K562 (cell line): Measurements from ENCODE around the gene SORT1. TPM values are rescaled to one million over a fixed set of nuclear protein-coding genes. Genes with fewer than 3 reads are reported as not detected.

Source experiments
- CBX5 ChIP-seq: IDR thresholded peaks from 2 replicates; pipeline ENCODE4 v1.6.1; 2014; ENCODE audit warnings: low read depth, borderline replicate concordance
- CCAR2 ChIP-seq: fragments of 200-400 bp; formaldehyde crosslinking; IDR thresholded peaks from 2 replicates; pipeline ENCODE4 v1.6.1; 2017; ENCODE audit warnings: mild to moderate bottlenecking, low read depth, low read length
- FIP1L1 ChIP-seq: fragments of 200-400 bp; formaldehyde crosslinking; IDR thresholded peaks from 2 replicates; pipeline ENCODE4 v1.6.1; 2018; ENCODE audit warnings: mild to moderate bottlenecking, low read depth, low read length; ENCODE audit not compliant: poor library complexity, severe bottlenecking
- HDAC2 ChIP-seq: fragments of 450-650 bp; IDR thresholded peaks from 2 replicates; pipeline ENCODE4 v1.6.1; 2016; ENCODE audit warnings: mild to moderate bottlenecking
- HNRNPK ChIP-seq: fragments of 200-400 bp; formaldehyde crosslinking; IDR thresholded peaks from one replicate; pipeline ENCODE4 v1.6.1; 2018; ENCODE audit warnings: mild to moderate bottlenecking, low read depth, low read length; ENCODE audit not compliant: poor library complexity, severe bottlenecking
- KLF10 ChIP-seq: fragments of 250-450 bp; sonication (Bioruptor Pico); IDR thresholded peaks from 2 replicates; pipeline ENCODE4 v1.6.1; 2021; ENCODE audit warnings: matching md5 sums
- L3MBTL2 ChIP-seq: fragments of 450-650 bp; IDR thresholded peaks from 2 replicates; pipeline ENCODE4 v1.6.1; 2016; ENCODE audit warnings: mild to moderate bottlenecking, moderate library complexity
- POLR2G ChIP-seq: fragments of 200-400 bp; formaldehyde crosslinking; IDR thresholded peaks from 2 replicates; pipeline ENCODE4 v1.6.1; 2017; ENCODE audit warnings: low read depth, mild to moderate bottlenecking, antibody characterized with exemption, low read length, moderate library complexity
- SAFB ChIP-seq: fragments of 200-400 bp; formaldehyde crosslinking; IDR thresholded peaks from 2 replicates; pipeline ENCODE4 v1.6.1; 2017; ENCODE audit warnings: low read depth, low read length, borderline replicate concordance
- SMAD2 ChIP-seq: fragments of 150-350 bp; IDR thresholded peaks from 2 replicates; pipeline ENCODE4 v1.6.1; 2014; ENCODE audit warnings: low read depth, mild to moderate bottlenecking, low read length
- SREBF1 ChIP-seq: fragments of 150-350 bp; IDR thresholded peaks from 2 replicates; pipeline ENCODE4 v1.6.1; 2014; ENCODE audit warnings: antibody characterized with exemption, low read depth, low read length, borderline replicate concordance
- U2AF1 ChIP-seq: fragments of 200-400 bp; formaldehyde crosslinking; optimal IDR thresholded peaks from 2 replicates; pipeline ENCODE3; 2017; ENCODE audit warnings: mild to moderate bottlenecking, low read depth, low read length, moderate library complexity
- ZSCAN32 ChIP-seq: fragments of 450-650 bp; formaldehyde crosslinking; IDR thresholded peaks from 2 replicates; pipeline ENCODE4 v1.4.0; 2020; ENCODE audit warnings: mild to moderate bottlenecking, moderate library complexity
- polyA plus RNA-seq, 8 experiments: library from polyadenylated mRNA; depleted of rRNA in 4 of 8; stranded (reverse) in 5 of 8; unstranded in 3 of 8; fragments of >200 nt; fragmentation: Nextera tagmentation in 2 of 8; fragmentation: Illumina TruSeq in 1 of 8; extraction: Ambion mirVana in 2 of 8; extraction: Trizol in 1 of 8; gene quantifications; 2 replicates each; pipeline versions ENCODE4 v1.2.1 to v1.2.3, GENCODE V29; 2011 to 2014; ENCODE audit warnings: inconsistent platforms in 1 of 8, missing spikeins in 1 of 8
- total RNA-seq, 7 experiments: library from RNA; depleted of rRNA in 6 of 7; stranded (reverse); fragments of >200 nt in 6 of 7; fragmentation: Illumina TruSeq in 2 of 7; extraction: Trizol in 2 of 7; gene quantifications; 2 replicates each; pipeline versions ENCODE4 v1.2.1 to v1.2.3, GENCODE V29; 2011 to 2021; ENCODE audit warnings: low replicate concordance in 1 of 7
- TF ChIP-seq, protein P1 (sequence below): fragments of 250-450 bp; sonication (Bioruptor Pico); IDR thresholded peaks from 2 replicates; pipeline ENCODE4 v1.5.1; 2021; ENCODE audit warnings: mild to moderate bottlenecking
- TF ChIP-seq, protein P2 (sequence below): fragments of 450-650 bp; IDR thresholded peaks from 2 replicates; pipeline ENCODE4 v1.6.1; 2016; ENCODE audit warnings: mild to moderate bottlenecking, moderate library complexity

The SORT1 gene
- total and polyA plus RNA-seq, 9 of the 15 experiments (the other 6 are each of a cell fraction or from before 2014, with no cell fraction given) = 27.4 to 112 (median 65.0) TPM

DNA sequence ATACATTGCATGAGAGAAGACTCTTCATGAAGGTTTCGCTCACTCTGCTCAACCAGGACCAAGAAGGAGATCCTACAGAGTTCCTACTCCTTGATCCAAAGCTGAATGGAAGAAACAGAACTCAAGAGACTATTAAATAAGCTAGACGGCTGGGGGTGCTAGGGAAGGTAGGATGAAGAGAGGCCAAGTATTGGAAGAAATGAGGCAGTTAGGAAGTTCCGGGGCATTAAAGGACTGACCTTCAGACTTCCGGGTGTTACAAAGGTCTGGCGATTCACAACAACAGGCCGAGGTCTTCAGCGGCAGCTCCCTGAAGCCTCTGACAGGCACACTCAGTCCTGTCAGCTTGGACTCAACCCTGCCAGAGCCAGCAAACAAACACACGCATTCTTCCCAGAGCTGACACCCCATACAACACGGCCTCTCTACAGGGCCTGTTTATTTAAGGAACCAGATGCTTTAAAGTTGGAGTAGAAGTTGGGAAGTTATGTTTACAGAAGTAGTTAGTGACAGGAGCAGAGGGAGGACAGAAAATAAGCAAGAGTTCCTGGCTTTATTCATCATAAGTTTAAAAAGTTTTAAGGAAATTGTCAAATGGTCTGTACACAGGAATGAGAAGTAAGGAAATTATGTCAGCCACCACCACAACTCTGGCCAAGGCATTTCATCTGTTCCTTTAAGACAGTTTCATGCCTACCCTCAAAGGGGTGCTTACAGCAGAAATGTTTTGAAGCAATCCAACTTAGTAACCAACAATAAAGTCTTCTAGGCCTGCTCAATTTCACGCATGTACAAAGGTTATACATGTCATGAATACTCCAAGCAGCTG is 4.7 kb downstream of the SORT1 start (continued):
- TF ChIP-seq, protein P1, sequence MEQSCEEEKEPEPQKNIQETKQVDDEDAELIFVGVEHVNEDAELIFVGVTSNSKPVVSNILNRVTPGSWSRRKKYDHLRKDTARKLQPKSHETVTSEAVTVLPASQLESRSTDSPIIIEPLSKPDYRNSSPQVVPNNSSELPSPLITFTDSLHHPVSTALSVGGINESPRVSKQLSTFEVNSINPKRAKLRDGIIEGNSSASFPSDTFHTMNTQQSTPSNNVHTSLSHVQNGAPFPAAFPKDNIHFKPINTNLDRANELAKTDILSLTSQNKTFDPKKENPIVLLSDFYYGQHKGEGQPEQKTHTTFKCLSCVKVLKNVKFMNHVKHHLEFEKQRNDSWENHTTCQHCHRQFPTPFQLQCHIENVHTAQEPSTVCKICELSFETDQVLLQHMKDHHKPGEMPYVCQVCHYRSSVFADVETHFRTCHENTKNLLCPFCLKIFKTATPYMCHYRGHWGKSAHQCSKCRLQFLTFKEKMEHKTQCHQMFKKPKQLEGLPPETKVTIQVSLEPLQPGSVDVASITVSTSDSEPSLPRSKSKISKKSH = no peak
- TF ChIP-seq ZSCAN32 = no peak
- no peak for TF ChIP-seq U2AF1
- no peak for TF ChIP-seq SREBF1
- TF ChIP-seq L3MBTL2 = peak; percentile 39; the same call in 1 of the 2 replicates
- TF ChIP-seq CCAR2 = no peak
- TF ChIP-seq SAFB = no peak
- TF ChIP-seq POLR2G = peak; percentile 36; the same call in 1 of the 2 replicates
- TF ChIP-seq HDAC2 = 0 out of 2 replicates have a peak, but pooled peaks have one; percentile 38
- TF ChIP-seq, protein P2, sequence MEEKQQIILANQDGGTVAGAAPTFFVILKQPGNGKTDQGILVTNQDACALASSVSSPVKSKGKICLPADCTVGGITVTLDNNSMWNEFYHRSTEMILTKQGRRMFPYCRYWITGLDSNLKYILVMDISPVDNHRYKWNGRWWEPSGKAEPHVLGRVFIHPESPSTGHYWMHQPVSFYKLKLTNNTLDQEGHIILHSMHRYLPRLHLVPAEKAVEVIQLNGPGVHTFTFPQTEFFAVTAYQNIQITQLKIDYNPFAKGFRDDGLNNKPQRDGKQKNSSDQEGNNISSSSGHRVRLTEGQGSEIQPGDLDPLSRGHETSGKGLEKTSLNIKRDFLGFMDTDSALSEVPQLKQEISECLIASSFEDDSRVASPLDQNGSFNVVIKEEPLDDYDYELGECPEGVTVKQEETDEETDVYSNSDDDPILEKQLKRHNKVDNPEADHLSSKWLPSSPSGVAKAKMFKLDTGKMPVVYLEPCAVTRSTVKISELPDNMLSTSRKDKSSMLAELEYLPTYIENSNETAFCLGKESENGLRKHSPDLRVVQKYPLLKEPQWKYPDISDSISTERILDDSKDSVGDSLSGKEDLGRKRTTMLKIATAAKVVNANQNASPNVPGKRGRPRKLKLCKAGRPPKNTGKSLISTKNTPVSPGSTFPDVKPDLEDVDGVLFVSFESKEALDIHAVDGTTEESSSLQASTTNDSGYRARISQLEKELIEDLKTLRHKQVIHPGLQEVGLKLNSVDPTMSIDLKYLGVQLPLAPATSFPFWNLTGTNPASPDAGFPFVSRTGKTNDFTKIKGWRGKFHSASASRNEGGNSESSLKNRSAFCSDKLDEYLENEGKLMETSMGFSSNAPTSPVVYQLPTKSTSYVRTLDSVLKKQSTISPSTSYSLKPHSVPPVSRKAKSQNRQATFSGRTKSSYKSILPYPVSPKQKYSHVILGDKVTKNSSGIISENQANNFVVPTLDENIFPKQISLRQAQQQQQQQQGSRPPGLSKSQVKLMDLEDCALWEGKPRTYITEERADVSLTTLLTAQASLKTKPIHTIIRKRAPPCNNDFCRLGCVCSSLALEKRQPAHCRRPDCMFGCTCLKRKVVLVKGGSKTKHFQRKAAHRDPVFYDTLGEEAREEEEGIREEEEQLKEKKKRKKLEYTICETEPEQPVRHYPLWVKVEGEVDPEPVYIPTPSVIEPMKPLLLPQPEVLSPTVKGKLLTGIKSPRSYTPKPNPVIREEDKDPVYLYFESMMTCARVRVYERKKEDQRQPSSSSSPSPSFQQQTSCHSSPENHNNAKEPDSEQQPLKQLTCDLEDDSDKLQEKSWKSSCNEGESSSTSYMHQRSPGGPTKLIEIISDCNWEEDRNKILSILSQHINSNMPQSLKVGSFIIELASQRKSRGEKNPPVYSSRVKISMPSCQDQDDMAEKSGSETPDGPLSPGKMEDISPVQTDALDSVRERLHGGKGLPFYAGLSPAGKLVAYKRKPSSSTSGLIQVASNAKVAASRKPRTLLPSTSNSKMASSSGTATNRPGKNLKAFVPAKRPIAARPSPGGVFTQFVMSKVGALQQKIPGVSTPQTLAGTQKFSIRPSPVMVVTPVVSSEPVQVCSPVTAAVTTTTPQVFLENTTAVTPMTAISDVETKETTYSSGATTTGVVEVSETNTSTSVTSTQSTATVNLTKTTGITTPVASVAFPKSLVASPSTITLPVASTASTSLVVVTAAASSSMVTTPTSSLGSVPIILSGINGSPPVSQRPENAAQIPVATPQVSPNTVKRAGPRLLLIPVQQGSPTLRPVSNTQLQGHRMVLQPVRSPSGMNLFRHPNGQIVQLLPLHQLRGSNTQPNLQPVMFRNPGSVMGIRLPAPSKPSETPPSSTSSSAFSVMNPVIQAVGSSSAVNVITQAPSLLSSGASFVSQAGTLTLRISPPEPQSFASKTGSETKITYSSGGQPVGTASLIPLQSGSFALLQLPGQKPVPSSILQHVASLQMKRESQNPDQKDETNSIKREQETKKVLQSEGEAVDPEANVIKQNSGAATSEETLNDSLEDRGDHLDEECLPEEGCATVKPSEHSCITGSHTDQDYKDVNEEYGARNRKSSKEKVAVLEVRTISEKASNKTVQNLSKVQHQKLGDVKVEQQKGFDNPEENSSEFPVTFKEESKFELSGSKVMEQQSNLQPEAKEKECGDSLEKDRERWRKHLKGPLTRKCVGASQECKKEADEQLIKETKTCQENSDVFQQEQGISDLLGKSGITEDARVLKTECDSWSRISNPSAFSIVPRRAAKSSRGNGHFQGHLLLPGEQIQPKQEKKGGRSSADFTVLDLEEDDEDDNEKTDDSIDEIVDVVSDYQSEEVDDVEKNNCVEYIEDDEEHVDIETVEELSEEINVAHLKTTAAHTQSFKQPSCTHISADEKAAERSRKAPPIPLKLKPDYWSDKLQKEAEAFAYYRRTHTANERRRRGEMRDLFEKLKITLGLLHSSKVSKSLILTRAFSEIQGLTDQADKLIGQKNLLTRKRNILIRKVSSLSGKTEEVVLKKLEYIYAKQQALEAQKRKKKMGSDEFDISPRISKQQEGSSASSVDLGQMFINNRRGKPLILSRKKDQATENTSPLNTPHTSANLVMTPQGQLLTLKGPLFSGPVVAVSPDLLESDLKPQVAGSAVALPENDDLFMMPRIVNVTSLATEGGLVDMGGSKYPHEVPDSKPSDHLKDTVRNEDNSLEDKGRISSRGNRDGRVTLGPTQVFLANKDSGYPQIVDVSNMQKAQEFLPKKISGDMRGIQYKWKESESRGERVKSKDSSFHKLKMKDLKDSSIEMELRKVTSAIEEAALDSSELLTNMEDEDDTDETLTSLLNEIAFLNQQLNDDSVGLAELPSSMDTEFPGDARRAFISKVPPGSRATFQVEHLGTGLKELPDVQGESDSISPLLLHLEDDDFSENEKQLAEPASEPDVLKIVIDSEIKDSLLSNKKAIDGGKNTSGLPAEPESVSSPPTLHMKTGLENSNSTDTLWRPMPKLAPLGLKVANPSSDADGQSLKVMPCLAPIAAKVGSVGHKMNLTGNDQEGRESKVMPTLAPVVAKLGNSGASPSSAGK = no peak
- TF ChIP-seq SMAD2 = no peak
- no peak for TF ChIP-seq KLF10 (CRISPR knock-in tag)
- no peak for TF ChIP-seq CBX5
- TF ChIP-seq HNRNPK = no peak
- TF ChIP-seq FIP1L1 = no peak
